ENCODE data around the gene ARHGAP26. TPM values are rescaled to one million over a fixed set of nuclear protein-coding genes. Genes with fewer than 3 reads are reported as not detected.

The ARHGAP26 gene
- total and polyA plus RNA-seq, 2 of the 4 experiments (the other 2 are of a cell fraction): 0.54 to 0.56 TPM

GRCh38 chr5:142770650-142771609 is 753 bp downstream of the ARHGAP26 start:
- peak overlapping the region; percentile 96 for H3K4me2 ChIP-seq (ENCODE audit: low read depth, low read length)
- WGBS, 2 experiments (ENCODE audit: extremely low coverage in 2 of 2, insufficient read length in 1 of 2): 0% methylated on average over 45 of the region's 86 CpGs; no CpG with 5 or more reads in 1 of the 2 experiments
- H2AK5ac ChIP-seq (ENCODE audit: low read depth, low read length): no peak overlapping the region
- in situ Hi-C loops (cut with MboI; ENCODE audit: low sequenced_read_pairs) (loop anchor here (5.0 kb wide), 1 partner anchor 101 kb away; no protein-coding TSS in a partner anchor), dilution Hi-C loops (cut with HindIII; ENCODE audit: low sequenced_read_pairs, unreplicated experiment) (no loop called here), intact Hi-C loops (cut with micrococcal nuclease) (loop anchor here (2.0 to 5.0 kb wide), 3 partner anchors 44 to 96 kb away; no protein-coding TSS in a partner anchor)
- no peak overlapping the region; the same call in 1 of the 2 replicates for H3K27ac ChIP-seq (ENCODE audit: insufficient read depth, low read length)
- H3K4ac ChIP-seq (ENCODE audit: low read depth, low read length): no peak overlapping the region
- no peaks in the 10 kb centered on the region for H3K36me3 ChIP-seq (ENCODE audit: control insufficient read depth, insufficient read depth, low read length)
- H3K79me1 ChIP-seq (ENCODE audit: low read depth in 1 of 2, low read length in 2 of 2): no peaks in the 10 kb centered on the region
- no peak overlapping the region for H3K14ac ChIP-seq (replicated peaks; ENCODE audit: low read depth, low read length)
- H2BK5ac ChIP-seq (ENCODE audit: low read depth, low read length, poor library complexity, severe bottlenecking): no peak overlapping the region
- DNase-seq: no peak
- H4K20me1 ChIP-seq (ENCODE audit: insufficient read depth, low read length): no peaks in the 10 kb centered on the region
- H3K9me1 ChIP-seq (ENCODE audit: insufficient read depth, low read length): no peaks in the 10 kb centered on the region
- ChIA-PET CTCF (interaction anchor here (0.9 to 1.8 kb wide), 6 partner anchors 18 to 128 kb away, joined by 3 to 6 read pairs (median 3); no protein-coding TSS in a partner anchor), POLR2A (ENCODE audit: unreplicated experiment) (no interaction called here)
- no peak overlapping the region for H4K91ac ChIP-seq (ENCODE audit: insufficient read depth, low read depth, low read length)
- H2AK9ac ChIP-seq (replicated peaks; ENCODE audit: low read depth, low read length, poor library complexity): peak overlapping the region; percentile 11
- no peak overlapping the region for H3K56ac ChIP-seq (ENCODE audit: extremely low read depth, insufficient read depth, low read length)
- H3K18ac ChIP-seq (ENCODE audit: low read depth, low read length): no peak overlapping the region
- peak overlapping the region; percentile 97 for H2AFZ ChIP-seq (replicated peaks; ENCODE audit: low read length, poor library complexity)
- ATAC-seq (ENCODE audit: low read depth): peak; percentile 22
- H2BK20ac ChIP-seq (ENCODE audit: low read depth, low read length): no peak overlapping the region
- no peaks in the 10 kb centered on the region for H3K9me3 ChIP-seq (ENCODE audit: control insufficient read depth, insufficient read depth, low read length)
- H3K23ac ChIP-seq (ENCODE audit: low read depth, low read length): 0 out of 2 replicates have a peak overlapping the region, but pooled peaks have one; percentile 60
- no peak overlapping the region for H4K8ac ChIP-seq (ENCODE audit: low read depth in 2 of 2, low read length in 2 of 2)
- BruUV-seq (replicated peaks): no TSS peak
- H3K4me3 ChIP-seq (ENCODE audit: insufficient read depth, low read depth, low read length): peak overlapping the region; percentile 59
- H2BK15ac ChIP-seq (ENCODE audit: low read depth, low read length): no peak overlapping the region
- peaks cover 29% of the 10 kb centered on the region for H3K27me3 ChIP-seq (ENCODE audit: control insufficient read depth, insufficient read depth, low read length)
- no peak overlapping the region for H4K5ac ChIP-seq (ENCODE audit: low read depth, low read length)
- peak overlapping the region; percentile 19 for H3K9ac ChIP-seq (ENCODE audit: low read depth, low read length)
- H2BK120ac ChIP-seq (ENCODE audit: low read depth, low read length): no peak overlapping the region
- H3K4me1 ChIP-seq (ENCODE audit: control insufficient read depth, insufficient read depth, low read length): peaks cover 3% of the 10 kb centered on the region; the same call in 1 of the 2 replicates
- TF ChIP-seq RCOR1 (IDR thresholded peaks at IDR 0.05; ENCODE audit: insufficient replicate concordance, low read length): no peak
- no peak for TF ChIP-seq CEBPB (IDR thresholded peaks at IDR 0.05; ENCODE audit: low read depth, low read length)
- TF ChIP-seq CHD1 (IDR thresholded peaks at IDR 0.05; ENCODE audit: low read depth, low read length): no peak
- peak; percentile 15; the same call in 1 of the 2 replicates for TF ChIP-seq RAD21 (IDR thresholded peaks at IDR 0.05; ENCODE audit: low read length)
- TF ChIP-seq, protein P1, sequence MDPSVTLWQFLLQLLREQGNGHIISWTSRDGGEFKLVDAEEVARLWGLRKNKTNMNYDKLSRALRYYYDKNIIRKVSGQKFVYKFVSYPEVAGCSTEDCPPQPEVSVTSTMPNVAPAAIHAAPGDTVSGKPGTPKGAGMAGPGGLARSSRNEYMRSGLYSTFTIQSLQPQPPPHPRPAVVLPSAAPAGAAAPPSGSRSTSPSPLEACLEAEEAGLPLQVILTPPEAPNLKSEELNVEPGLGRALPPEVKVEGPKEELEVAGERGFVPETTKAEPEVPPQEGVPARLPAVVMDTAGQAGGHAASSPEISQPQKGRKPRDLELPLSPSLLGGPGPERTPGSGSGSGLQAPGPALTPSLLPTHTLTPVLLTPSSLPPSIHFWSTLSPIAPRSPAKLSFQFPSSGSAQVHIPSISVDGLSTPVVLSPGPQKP (IDR thresholded peaks at IDR 0.05; ENCODE audit: borderline replicate concordance, low read depth, low read length): no peak
- no peak for TF ChIP-seq RFX5 (IDR thresholded peaks at IDR 0.05; ENCODE audit: low read depth, low read length)
- no peak for TF ChIP-seq MAZ (IDR thresholded peaks at IDR 0.05; ENCODE audit: borderline replicate concordance, low read depth, low read length)
- no peak for TF ChIP-seq MXI1 (IDR thresholded peaks at IDR 0.05; ENCODE audit: borderline replicate concordance, low read depth, low read length)
- TF ChIP-seq CTCF (conservative IDR thresholded peaks at IDR 0.05; ENCODE audit: low read depth, low read length): 0 out of 2 replicates have a peak, but pooled peaks have one; percentile 15
- TF ChIP-seq, protein P2, sequence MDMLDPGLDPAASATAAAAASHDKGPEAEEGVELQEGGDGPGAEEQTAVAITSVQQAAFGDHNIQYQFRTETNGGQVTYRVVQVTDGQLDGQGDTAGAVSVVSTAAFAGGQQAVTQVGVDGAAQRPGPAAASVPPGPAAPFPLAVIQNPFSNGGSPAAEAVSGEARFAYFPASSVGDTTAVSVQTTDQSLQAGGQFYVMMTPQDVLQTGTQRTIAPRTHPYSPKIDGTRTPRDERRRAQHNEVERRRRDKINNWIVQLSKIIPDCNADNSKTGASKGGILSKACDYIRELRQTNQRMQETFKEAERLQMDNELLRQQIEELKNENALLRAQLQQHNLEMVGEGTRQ (IDR thresholded peaks at IDR 0.05; ENCODE audit: low read depth, low read length): no peak
- no peak for TF ChIP-seq BHLHE40 (IDR thresholded peaks at IDR 0.05; ENCODE audit: low read depth, low read length)
- TF ChIP-seq SMC3 (IDR thresholded peaks at IDR 0.05; ENCODE audit: low read depth, low read length): 0 out of 2 replicates have a peak, but pooled peaks have one; percentile 1
